Right lobe of liver (tissue), 6 donors: ENCODE measurements around the gene COPS9. TPM values are rescaled to one million over a fixed set of nuclear protein-coding genes. Genes with fewer than 3 reads are reported as not detected.
A peak's percentile ranks its signal among the peaks of the same experiment; 100 is the strongest.

ENCODE experiments used
- ATAC-seq, 4 donors: fragments of 200-7000 bp; cut with Tn5 transposase; one replicate each; pipeline ENCODE4 v1.9.1; 2020; ENCODE audit warnings: mild to moderate bottlenecking in 4 of 4, moderate library complexity in 4 of 4
- DNase-seq, 3 donors: peaks; one replicate each; pipeline ENCODE4 v3.0.0-alpha.2; 2020
- H3K27ac ChIP-seq, 3 donors: fragments of 200-600 bp; one replicate each; pipeline ENCODE4 v1.8.0; 2022
- H3K27me3 ChIP-seq, 2 donors: fragments of 200-600 bp; one replicate each; pipeline ENCODE4 v1.8.0; 2022
- H3K36me3 ChIP-seq, 4 donors: fragments of 200-600 bp; sonication (generic) in 1 of 4; one replicate each; pipeline versions ENCODE4 v1.5.1 to v1.8.0; 2017 to 2022; ENCODE audit warnings: control low read depth in 1 of 4
- H3K4me1 ChIP-seq, 4 donors: fragments of 200-600 bp; sonication (generic) in 1 of 4; one replicate each; pipeline versions ENCODE4 v1.5.1 to v1.8.0; 2017 to 2022; ENCODE audit warnings: control low read depth in 1 of 4
- H3K4me3 ChIP-seq, 3 donors: fragments of 200-600 bp; one replicate each; pipeline ENCODE4 v1.8.0; 2022
- H3K9me3 ChIP-seq, 4 donors: fragments of 200-600 bp; sonication (generic) in 1 of 4; one replicate each; pipeline versions ENCODE4 v1.5.1 to v1.8.0; 2017 to 2022; ENCODE audit warnings: control low read depth in 1 of 4
- CTCF ChIP-seq, 4 donors: fragments of 200-600 bp in 3 of 4; fragments of 450-650 bp in 1 of 4; IDR thresholded peaks; one replicate each; pipeline versions ENCODE4 v1.5.1 to v1.8.0; 2016 to 2022; ENCODE audit warnings: antibody characterized with exemption in 4 of 4, mild to moderate bottlenecking in 2 of 4
- POLR2A ChIP-seq: fragments of 450-650 bp; IDR thresholded peaks from one replicate; pipeline ENCODE4 v1.6.1; 2017; ENCODE audit warnings: antibody characterized with exemption, mild to moderate bottlenecking
- WGBS: methylation state at CpG from one replicate; pipeline ENCODE4 v1.1.6; 2018; ENCODE audit warnings: low coverage, low lambda C conversion rate; ENCODE audit not compliant: insufficient coverage; ENCODE audit errors: missing lambda C conversion rate; 5-methylcytosine and 5-hydroxymethylcytosine counted together
- intact Hi-C, 2 donors: fragments of 100-400 bp; cut with DNase I; formaldehyde crosslinking; loops; one replicate each; pipeline versions ENCODE4 v1.11.2 to v1.14.1; 2022
- long read RNA-seq: library from polyadenylated mRNA; unstranded; transcript quantifications from one replicate; pipeline ENCODE4 v2.0.0, GENCODE V29; 2019
- total RNA-seq, 6 experiments: library from RNA; depleted of rRNA in 2 of 6; stranded (reverse); fragments of >200 nt in 2 of 6; fragmentation: NEBNext Ultra II Directional in 3 of 6; extraction: Animal tissue kit (Norgen Biotek cat#: 25700) in 3 of 6; gene quantifications; one replicate each; pipeline versions ENCODE4 v1.1.0 to v1.2.4, GENCODE V29; 2016 to 2023
- donor health status: DM: no; HTN: yes; CAD: no.
- donor health status: DM: no; HTN: no; CAD: no.
- donor health status: DM: no; HTN: no; CAD: no.
- donor health status: DM: no; HTN: yes; CAD: no.
- donor health status: DM: no; HTN: yes; CAD: no.

COPS9 gene
- 10 to 100 TPM; 33.1 to 66.1 (median 45.8) TPM for total RNA-seq
- long read RNA-seq, transcript COPS9-205 (3 exons, 418 nt), result major isoform, 16 of 16 reads
- long read RNA-seq, partial matches to known transcripts, result 0 of 16 reads
- long read RNA-seq, other reads (novel, unspliced or antisense), result 0 of 16 reads

DNA sequence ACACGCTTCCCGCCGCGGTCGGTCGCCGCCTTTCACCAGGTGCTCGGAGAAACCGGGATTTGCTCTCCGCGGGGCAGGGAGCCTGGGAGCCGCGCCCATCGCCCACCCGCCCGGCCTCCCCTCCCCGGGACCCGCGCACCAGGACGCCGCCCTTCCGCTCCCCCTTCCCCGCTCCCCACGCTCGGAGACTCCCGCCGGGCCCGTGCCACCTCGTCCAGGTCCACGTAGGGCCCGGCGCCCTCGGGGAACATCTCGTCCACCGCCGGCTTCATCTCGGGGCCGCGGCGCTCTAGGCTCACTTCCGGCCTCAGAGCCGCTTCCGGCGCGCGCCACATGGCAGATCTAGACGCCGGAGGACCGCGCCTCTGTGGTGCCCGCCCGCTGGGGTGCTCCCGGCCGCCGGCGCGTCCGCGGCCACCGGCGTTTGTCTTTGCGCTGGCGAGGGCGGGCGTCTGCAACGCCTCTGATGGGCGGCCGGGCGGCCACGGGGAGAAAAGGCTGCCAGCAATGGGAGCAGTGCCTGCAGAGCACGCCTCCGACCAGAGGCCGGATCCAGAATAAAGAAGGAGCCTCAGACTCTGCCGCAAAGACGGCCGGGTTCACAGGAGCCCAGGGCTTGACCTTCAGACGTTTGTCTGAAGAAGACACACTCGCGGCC is at the start of gene COPS9:
TSS of gene COPS9 (minus strand) at position 293 of the 658 bp plus-strand sequence. CDS start at position 272, 21 bp downstream.
- WGBS, result 0% methylated on average over 14 of the region's 79 CpGs
- Histone ChIP-seq H3K27me3 (no peaks in the 10 kb centered on the region), H3K36me3 (peaks cover 0 to 25% (median 7%) of the 10 kb centered on the region in 4 donors), H3K9me3 (no peaks in the 10 kb centered on the region), H3K4me3 (peak within 1 kb of the TSS; percentile 95 to 99 (median 95)), H3K4me1 (peaks cover 0 to 11% (median 2%) of the 10 kb centered on the region in 4 donors), H3K27ac (no peak within 1 kb of the TSS)
- intact Hi-C loops, result no loop called here
- DNase-seq (peak; percentile 88 to 90 (median 88)), ATAC-seq (peak; percentile 96 to 99 (median 98))
- TF ChIP-seq CTCF (IDR thresholded peaks at IDR 0.05), result no peak
- TF ChIP-seq POLR2A, result peak; percentile 61

DNA sequence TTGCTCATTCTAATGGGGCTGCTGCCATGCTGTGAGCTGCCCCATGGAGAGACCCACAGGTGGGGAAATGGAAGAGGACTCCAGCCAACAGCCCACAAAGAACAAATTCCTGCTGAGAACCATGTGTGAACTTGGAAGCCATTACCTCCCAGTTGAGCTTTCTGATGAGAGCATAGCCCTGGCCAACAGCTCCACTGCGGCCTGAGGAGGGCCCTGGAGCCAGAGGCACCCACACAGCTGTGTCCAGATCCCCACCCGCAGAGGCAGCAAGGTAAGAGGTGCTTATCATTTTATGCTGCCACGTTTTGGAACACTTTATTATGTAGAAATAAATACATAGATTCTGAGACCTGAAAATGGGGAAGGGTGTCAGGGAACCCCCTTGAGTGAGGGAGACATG is 48.6 kb upstream of the COPS9 start:
- Histone ChIP-seq H3K4me1 (no peaks in the 10 kb centered on the region), H3K9me3 (no peaks in the 10 kb centered on the region), H3K27ac (no peak overlapping the region), H3K4me3 (no peak overlapping the region), H3K36me3 (no peaks in the 10 kb centered on the region), H3K27me3 (no peaks in the 10 kb centered on the region)
- WGBS, result 46% methylated on average over 3 of the region's 3 CpGs
- DNase-seq (peak in 1 of 3 donors; percentile 19), ATAC-seq (no peak)
- intact Hi-C loops, result no loop called here
- TF ChIP-seq POLR2A (no peak), CTCF (IDR thresholded peaks at IDR 0.05) (no peak)

GRCh38 chr2:240183875-240184590 is 47.9 kb upstream of the COPS9 start:
- intact Hi-C loops, result no loop called here
- Histone ChIP-seq H3K27me3 (no peaks in the 10 kb centered on the region), H3K36me3 (no peaks in the 10 kb centered on the region), H3K27ac (no peak overlapping the region), H3K9me3 (no peaks in the 10 kb centered on the region), H3K4me3 (no peak overlapping the region), H3K4me1 (no peaks in the 10 kb centered on the region)
- ATAC-seq, result no peak
- DNase-seq, result peak in 2 of 3 donors; percentile 27 to 41
- no peak for TF ChIP-seq POLR2A
- TF ChIP-seq CTCF (IDR thresholded peaks at IDR 0.05), result no peak
- 56% methylated on average over 3 of the region's 13 CpGs for WGBS

GRCh38 chr2:240183006-240183874 is 47.1 kb upstream of the COPS9 start:
- intact Hi-C loops, result no loop called here
- Histone ChIP-seq H3K36me3 (no peaks in the 10 kb centered on the region), H3K4me3 (no peak overlapping the region), H3K27me3 (no peaks in the 10 kb centered on the region), H3K9me3 (no peaks in the 10 kb centered on the region), H3K27ac (no peak overlapping the region), H3K4me1 (no peaks in the 10 kb centered on the region)
- 47% methylated on average over 5 of the region's 22 CpGs for WGBS
- DNase-seq, result peak in 2 of 3 donors; percentile 30 to 35
- TF ChIP-seq POLR2A, result no peak
- no peak for TF ChIP-seq CTCF (IDR thresholded peaks at IDR 0.05)
- peak in 1 of 4 donors; percentile 13 for ATAC-seq
